Measurements from ENCODE around the gene ZC3HAV1. TPM values are rescaled to one million over a fixed set of nuclear protein-coding genes. Genes with fewer than 3 reads are reported as not detected.
"Not testable (repeated sequence)": the region's sequence is repeated elsewhere in the genome, so short reads cannot be mapped to it uniquely, and the experiment has no call there.

The ZC3HAV1 gene
- total and polyA plus RNA-seq, 3 experiments from 2014 or later = 89.9 to 153 (median 92.8) TPM

DNA sequence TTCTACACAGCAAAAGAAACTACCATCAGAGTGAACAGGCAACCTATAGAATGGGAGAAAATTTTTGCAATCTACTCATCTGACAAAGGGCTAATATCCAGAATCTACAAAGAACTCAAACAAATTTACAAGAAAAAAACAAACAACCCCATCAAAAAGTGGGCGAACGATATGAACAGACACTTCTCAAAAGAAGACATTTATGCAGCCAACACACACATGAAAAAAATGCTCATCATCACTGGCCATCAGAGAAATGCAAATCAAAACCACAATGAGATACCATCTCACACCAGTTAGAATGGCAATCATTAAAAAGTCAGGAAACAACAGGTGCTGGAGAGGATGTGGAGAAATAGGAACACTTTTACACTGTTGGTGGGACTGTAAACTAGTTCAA is 20.3 kb upstream of the ZC3HAV1 start:
- DNase-seq; POLR2A ChIA-PET; H3K36me3 Mint-ChIP-seq; H3K36me3 ChIP-seq (ENCODE audit: insufficient read depth, low read length); H3K27ac ChIP-seq (ENCODE audit: low read depth, low read length); H3K27ac Mint-ChIP-seq; H3K27me3 ChIP-seq (ENCODE audit: insufficient read depth, low read length, poor library complexity, severe bottlenecking); H3K27me3 Mint-ChIP-seq; CTCF ChIA-PET; H3K4me3 ChIP-seq (ENCODE audit: low read length); H3K9me3 Mint-ChIP-seq; H3K9me3 ChIP-seq (ENCODE audit: low read length); H3K4me3 Mint-ChIP-seq: not testable (repeated sequence)
- H3K4me1 Mint-ChIP-seq = peaks cover 13 to 27% (median 17%) of the 10 kb centered on the region in 3 donors
- H3K4me1 ChIP-seq (ENCODE audit: insufficient read depth, low read length) = peaks cover 11% of the 10 kb centered on the region

DNA sequence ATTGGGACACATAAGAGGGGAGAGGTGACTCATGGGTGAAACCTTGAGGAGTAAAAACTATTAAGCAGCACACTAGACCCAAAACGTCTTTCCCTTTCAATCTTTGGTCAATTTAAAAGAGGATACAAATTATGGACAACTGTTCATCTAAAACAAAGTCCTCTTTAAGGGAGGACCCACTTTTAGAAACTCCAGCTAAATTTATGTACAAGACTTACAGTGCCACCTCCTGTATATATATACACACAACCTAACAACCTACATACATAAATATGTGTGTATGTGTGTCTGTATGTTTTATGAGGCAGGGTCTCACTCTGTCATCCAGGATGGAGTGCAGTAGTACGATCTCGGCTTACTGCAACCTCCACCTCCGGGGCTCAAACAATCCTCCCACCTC is 18.1 kb upstream of the ZC3HAV1 start:
- H3K36me3 Mint-ChIP-seq = no peaks in the 10 kb centered on the region
- H3K4me1 Mint-ChIP-seq = peaks cover 3 to 11% (median 6%) of the 10 kb centered on the region in 3 donors
- Histone ChIP-seq H3K4me1 (ENCODE audit: insufficient read depth, low read length) (peaks cover 8% of the 10 kb centered on the region), H3K4me3 (ENCODE audit: low read length) (no peak overlapping the region), H3K36me3 (ENCODE audit: insufficient read depth, low read length) (no peaks in the 10 kb centered on the region), H3K27me3 (ENCODE audit: insufficient read depth, low read length, poor library complexity, severe bottlenecking) (no peaks in the 10 kb centered on the region), H3K9me3 (ENCODE audit: low read length) (no peaks in the 10 kb centered on the region), H3K27ac (ENCODE audit: low read depth, low read length) (no peak overlapping the region)
- peaks cover 0 to 3% of the 10 kb centered on the region in 2 donors for H3K27me3 Mint-ChIP-seq
- H3K4me3 Mint-ChIP-seq = no peak overlapping the region
- CTCF ChIA-PET = interaction anchor here (0.9 to 4.8 kb wide), 8 partner anchors 8 to 242 kb away, joined by 3 to 54 read pairs (median 6); no protein-coding TSS in a partner anchor
- H3K27ac Mint-ChIP-seq = peak overlapping the region in 3 of 8 donors; percentile 15 to 47 (median 15)
- no peaks in the 10 kb centered on the region for H3K9me3 Mint-ChIP-seq
- POLR2A ChIA-PET = interaction anchor here (1.0 kb wide), 2 partner anchors 111 to 241 kb away, joined by 4 to 5 read pairs; no protein-coding TSS in a partner anchor
- peak in 1 of 5 donors; percentile 35 for DNase-seq

DNA sequence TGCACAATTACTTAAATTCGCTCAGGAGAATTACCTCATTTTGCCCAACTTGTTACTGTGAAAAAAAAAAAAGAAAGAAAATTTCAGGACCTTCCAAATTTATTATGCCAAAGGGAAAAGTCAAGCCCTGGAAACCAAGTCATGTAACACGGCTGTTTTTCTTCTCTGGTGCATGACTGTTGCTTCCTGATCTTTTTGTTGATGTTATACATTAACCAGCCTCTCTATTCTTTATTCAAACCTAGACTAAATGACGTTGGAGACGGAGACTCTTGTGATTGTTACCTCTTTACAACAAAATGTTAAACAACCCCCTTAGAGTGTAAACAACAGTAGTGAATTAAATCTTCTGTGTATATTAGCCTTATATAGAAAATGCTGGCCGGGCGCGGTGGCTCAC is 16.1 kb upstream of the ZC3HAV1 start:
- Histone ChIP-seq H3K4me1 (ENCODE audit: insufficient read depth, low read length) (peaks cover 8% of the 10 kb centered on the region), H3K4me3 (ENCODE audit: low read length) (no peak overlapping the region), H3K9me3 (ENCODE audit: low read length) (no peaks in the 10 kb centered on the region), H3K27ac (ENCODE audit: low read depth, low read length) (no peak overlapping the region), H3K36me3 (ENCODE audit: insufficient read depth, low read length) (no peaks in the 10 kb centered on the region), H3K27me3 (ENCODE audit: insufficient read depth, low read length, poor library complexity, severe bottlenecking) (no peaks in the 10 kb centered on the region)
- H3K4me3 Mint-ChIP-seq = no peak overlapping the region
- no peaks in the 10 kb centered on the region for H3K9me3 Mint-ChIP-seq
- peaks cover 4% of the 10 kb centered on the region in 2 donors for H3K27me3 Mint-ChIP-seq
- H3K36me3 Mint-ChIP-seq = peaks cover 0 to 3% (median 0%) of the 10 kb centered on the region in 3 donors
- H3K4me1 Mint-ChIP-seq = peaks cover 3 to 9% (median 5%) of the 10 kb centered on the region in 3 donors
- DNase-seq = no peak
- ChIA-PET CTCF (interaction anchor here (0.9 to 4.8 kb wide), 4 partner anchors 11 to 108 kb away, joined by 3 to 54 read pairs (median 5); no protein-coding TSS in a partner anchor), POLR2A (no interaction called here)
- H3K27ac Mint-ChIP-seq = no peak overlapping the region

DNA sequence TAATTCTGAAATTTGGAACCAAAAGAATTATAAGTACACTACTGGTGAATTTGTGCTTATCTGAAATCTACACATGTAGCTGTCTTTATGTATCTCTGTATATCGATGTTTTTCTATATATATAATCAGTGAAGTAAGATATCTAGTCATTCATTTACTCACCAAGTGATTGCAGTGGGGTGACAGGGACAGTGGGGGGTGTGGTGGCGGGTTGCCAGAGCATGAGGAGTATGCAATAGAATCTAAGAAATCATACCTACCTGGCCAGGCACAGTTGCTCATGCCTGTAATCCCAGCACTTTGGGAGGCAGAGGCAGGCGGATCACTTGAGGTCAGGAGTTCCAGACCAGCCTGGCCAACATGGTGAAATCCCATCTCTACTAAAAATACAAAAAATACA is 15.5 kb upstream of the ZC3HAV1 start:
- H3K27me3 ChIP-seq (ENCODE audit: insufficient read depth, low read length, poor library complexity, severe bottlenecking); H3K4me1 ChIP-seq (ENCODE audit: insufficient read depth, low read length); H3K9me3 Mint-ChIP-seq; H3K4me3 Mint-ChIP-seq; H3K27ac Mint-ChIP-seq; H3K36me3 Mint-ChIP-seq; DNase-seq; H3K4me3 ChIP-seq (ENCODE audit: low read length); H3K27ac ChIP-seq (ENCODE audit: low read depth, low read length); POLR2A ChIA-PET; H3K9me3 ChIP-seq (ENCODE audit: low read length); H3K36me3 ChIP-seq (ENCODE audit: insufficient read depth, low read length); H3K4me1 Mint-ChIP-seq; H3K27me3 Mint-ChIP-seq: not testable (repeated sequence)
- CTCF ChIA-PET = interaction anchor here (0.9 to 4.8 kb wide), 4 partner anchors 10 to 107 kb away, joined by 3 to 54 read pairs (median 5); no protein-coding TSS in a partner anchor

DNA sequence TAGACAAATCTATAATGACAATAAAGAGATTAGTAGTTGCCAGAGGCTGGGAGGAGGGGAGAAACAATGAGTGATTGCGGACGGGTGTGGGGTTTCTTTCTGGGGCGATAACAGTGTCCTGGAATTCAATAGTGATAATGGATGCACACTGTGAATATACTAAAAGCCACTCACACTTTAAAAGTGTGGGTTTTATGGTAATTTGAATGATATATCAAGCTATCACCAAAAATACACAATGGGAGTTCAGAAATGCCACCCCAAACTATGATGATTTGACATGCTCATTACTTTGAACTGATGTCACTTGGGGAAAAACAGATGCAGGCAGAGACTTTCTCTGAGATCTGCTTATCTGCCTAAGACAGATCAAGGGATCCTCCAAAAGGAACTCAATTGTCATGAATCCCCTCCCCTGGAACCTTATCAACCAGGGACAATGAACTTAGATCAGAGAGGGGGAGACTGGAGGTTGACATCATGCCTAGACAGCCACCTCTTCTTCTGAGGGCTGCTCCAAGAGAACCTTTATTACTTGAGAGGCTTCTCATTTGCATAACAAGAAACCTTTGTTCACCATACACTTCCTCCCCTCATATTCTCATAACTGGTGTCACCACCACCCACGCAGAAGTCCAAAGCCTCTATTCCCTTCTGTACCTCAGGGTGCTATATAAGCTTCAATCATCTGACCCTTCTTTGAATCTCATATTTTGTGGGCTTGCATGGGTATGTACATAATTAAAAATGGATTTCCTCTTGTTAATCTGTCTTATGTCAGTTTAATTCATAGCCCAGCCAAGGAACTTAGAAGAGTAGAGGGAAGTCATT is 14.8 kb upstream of the ZC3HAV1 start:
- DNase-seq = no peak
- ChIA-PET CTCF (interaction anchor here (1.1 to 4.8 kb wide), 5 partner anchors 49 to 238 kb away, joined by 3 to 54 read pairs (median 4); no protein-coding TSS in a partner anchor), POLR2A (no interaction called here)
- Mint-ChIP-seq H3K27ac (no peak overlapping the region), H3K36me3 (peaks cover 0 to 3% (median 0%) of the 10 kb centered on the region in 3 donors), H3K27me3 (peaks cover 4% of the 10 kb centered on the region in 2 donors), H3K4me1 (peaks cover 5 to 12% (median 9%) of the 10 kb centered on the region in 3 donors), H3K9me3 (no peaks in the 10 kb centered on the region), H3K4me3 (no peak overlapping the region)
- no peaks in the 10 kb centered on the region for H3K36me3 ChIP-seq (ENCODE audit: insufficient read depth, low read length)
- no peak overlapping the region for H3K4me3 ChIP-seq (ENCODE audit: low read length)
- H3K27ac ChIP-seq (ENCODE audit: low read depth, low read length) = peak overlapping the region; percentile 41
- H3K4me1 ChIP-seq (ENCODE audit: insufficient read depth, low read length) = peaks cover 13% of the 10 kb centered on the region
- H3K9me3 ChIP-seq (ENCODE audit: low read length) = no peaks in the 10 kb centered on the region
- H3K27me3 ChIP-seq (ENCODE audit: insufficient read depth, low read length, poor library complexity, severe bottlenecking) = no peaks in the 10 kb centered on the region

DNA sequence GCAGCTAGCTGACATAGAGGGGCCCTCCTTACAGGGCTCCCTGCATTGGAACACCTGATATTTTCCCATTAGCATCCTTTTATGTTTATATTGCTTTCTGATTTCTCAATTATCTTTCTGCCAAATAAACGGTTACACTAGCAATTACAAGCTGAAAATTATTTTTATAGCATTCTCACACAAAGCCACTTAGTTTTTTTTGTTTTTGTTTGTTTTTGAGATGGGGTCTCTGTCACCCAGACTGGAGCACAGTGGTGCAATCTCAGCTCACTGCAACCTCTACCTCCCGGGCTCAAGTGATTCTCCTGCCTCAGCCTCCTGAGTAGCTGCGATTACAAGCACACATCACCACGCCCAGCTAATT is 9.9 kb upstream of the ZC3HAV1 start:
- Histone ChIP-seq H3K4me1 (ENCODE audit: insufficient read depth, low read length) (peaks cover 28% of the 10 kb centered on the region), H3K27ac (ENCODE audit: low read depth, low read length) (peak overlapping the region; percentile 66), H3K36me3 (ENCODE audit: insufficient read depth, low read length) (no peaks in the 10 kb centered on the region), H3K27me3 (ENCODE audit: insufficient read depth, low read length, poor library complexity, severe bottlenecking) (no peaks in the 10 kb centered on the region), H3K9me3 (ENCODE audit: low read length) (no peaks in the 10 kb centered on the region), H3K4me3 (ENCODE audit: low read length) (peak overlapping the region; percentile 13)
- POLR2A ChIA-PET = interaction anchor here (0.9 to 2.4 kb wide), 2 partner anchors 25 to 34 kb away, joined by 3 to 8 read pairs; no protein-coding TSS in a partner anchor
- Mint-ChIP-seq H3K27me3 (peaks cover 1 to 4% of the 10 kb centered on the region in 2 donors), H3K4me1 (peaks cover 16 to 34% (median 29%) of the 10 kb centered on the region in 3 donors), H3K9me3 (no peaks in the 10 kb centered on the region), H3K36me3 (peaks cover 0 to 3% (median 0%) of the 10 kb centered on the region in 3 donors), H3K27ac (peak overlapping the region; percentile 32 to 91 (median 86)), H3K4me3 (peak overlapping the region in 6 of 7 donors; percentile 13 to 76 (median 64))
- CTCF ChIA-PET = interaction anchor here (0.9 to 2.0 kb wide), 6 partner anchors 8 to 102 kb away, joined by 3 to 8 read pairs (median 4); no protein-coding TSS in a partner anchor
- DNase-seq = no peak

DNA sequence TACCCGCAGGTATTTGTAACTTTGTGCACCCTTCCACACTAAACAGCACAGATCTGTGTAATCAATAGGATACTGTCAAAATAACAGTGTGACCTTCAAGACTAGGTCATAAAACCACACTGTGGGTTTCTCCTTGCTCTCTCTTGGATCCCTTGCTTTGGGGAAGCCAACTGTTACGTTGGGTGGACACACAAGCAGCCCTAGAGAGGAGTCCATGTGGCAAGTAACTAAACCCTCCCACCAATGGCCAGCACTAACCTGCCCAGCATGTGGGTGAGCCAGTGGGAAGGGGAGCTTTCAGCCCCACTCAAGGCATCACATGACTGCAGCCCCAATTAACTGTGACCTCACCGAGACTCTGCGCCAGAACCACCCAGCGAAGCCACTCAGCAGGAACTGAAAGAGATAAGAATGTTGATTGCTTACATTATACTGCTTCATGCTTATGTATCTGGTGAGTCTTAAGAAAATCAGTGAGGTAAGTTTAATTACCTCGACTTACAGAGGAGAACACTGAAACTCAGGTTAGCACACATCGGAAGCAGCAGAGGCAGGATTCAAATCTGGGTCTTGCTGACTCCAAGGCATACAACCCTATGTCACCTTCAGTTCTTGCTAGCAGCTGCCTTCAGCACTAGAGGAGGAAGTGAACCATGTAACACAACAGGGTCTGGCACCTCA is 9.4 kb upstream of the ZC3HAV1 start:
- Histone ChIP-seq H3K4me3 (ENCODE audit: low read length) (peak overlapping the region; percentile 13), H3K27me3 (ENCODE audit: insufficient read depth, low read length, poor library complexity, severe bottlenecking) (no peaks in the 10 kb centered on the region), H3K4me1 (ENCODE audit: insufficient read depth, low read length) (peaks cover 28% of the 10 kb centered on the region), H3K36me3 (ENCODE audit: insufficient read depth, low read length) (no peaks in the 10 kb centered on the region), H3K27ac (ENCODE audit: low read depth, low read length) (peak overlapping the region; percentile 66), H3K9me3 (ENCODE audit: low read length) (no peaks in the 10 kb centered on the region)
- H3K27ac Mint-ChIP-seq = peak overlapping the region; percentile 83 to 91 (median 88)
- peaks cover 16 to 34% (median 27%) of the 10 kb centered on the region in 3 donors for H3K4me1 Mint-ChIP-seq
- peak overlapping the region; percentile 13 to 83 (median 72) for H3K4me3 Mint-ChIP-seq
- H3K36me3 Mint-ChIP-seq = peaks cover 0 to 3% (median 0%) of the 10 kb centered on the region in 3 donors
- peak in 1 of 5 donors; percentile 60 for DNase-seq
- ChIA-PET POLR2A (interaction anchor here (0.9 to 2.4 kb wide), 3 partner anchors 14 to 33 kb away, joined by 3 to 8 read pairs (median 3); no protein-coding TSS in a partner anchor), CTCF (interaction anchor here (0.6 to 2.0 kb wide), 7 partner anchors 9 to 151 kb away, joined by 3 to 8 read pairs (median 4); no protein-coding TSS in a partner anchor)
- peaks cover 2 to 4% of the 10 kb centered on the region in 2 donors for H3K27me3 Mint-ChIP-seq
- H3K9me3 Mint-ChIP-seq = no peaks in the 10 kb centered on the region

Measured in CD8-positive, alpha-beta memory T cell (primary cell).